NCI-H748 (cell line): ENCODE measurements around the gene SENP8.
"Not testable (repeated sequence)": the region's sequence is repeated elsewhere in the genome, so short reads cannot be mapped to it uniquely, and the experiment has no call there.

Source experiments
- DNase-seq: peaks from one replicate; lab custom pipeline; 2025; ENCODE audit not compliant: unreplicated experiment; lab: John Stamatoyannopoulos, UW

SENP8 gene

GRCh38 chr15:72118017-72118978 is at the start of gene SENP8, which contains the start of gene MYO9A:
Gene SENP8, plus strand, starts transcription at chr15:72118403. Its CDS starts 21,221 bp downstream, at chr15:72139624.
Gene MYO9A, minus strand, starts transcription at chr15:72118150. Its CDS starts 71,587 bp downstream, at chr15:72046563.
- DNase-seq, result peak; percentile 95

DNA sequence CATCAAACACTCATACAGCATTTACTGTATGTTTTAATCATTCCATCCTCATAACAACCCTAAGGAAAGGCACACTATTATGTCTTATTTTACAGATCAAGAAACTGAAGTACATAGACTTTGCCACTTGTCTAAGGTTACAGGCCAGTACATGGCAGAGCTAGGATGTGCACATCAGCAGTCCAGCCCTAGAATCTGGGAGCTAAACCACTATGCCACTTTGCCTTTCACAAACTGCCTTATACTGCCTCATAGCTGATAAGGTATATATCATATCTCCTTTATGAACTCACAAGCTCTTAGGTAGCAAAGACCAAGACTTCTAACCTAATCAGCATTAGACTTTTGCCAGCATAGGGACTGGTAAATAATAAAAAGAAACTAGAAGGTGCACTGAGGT is 49.3 kb upstream of the SENP8 start:
- no peak for DNase-seq

DNA sequence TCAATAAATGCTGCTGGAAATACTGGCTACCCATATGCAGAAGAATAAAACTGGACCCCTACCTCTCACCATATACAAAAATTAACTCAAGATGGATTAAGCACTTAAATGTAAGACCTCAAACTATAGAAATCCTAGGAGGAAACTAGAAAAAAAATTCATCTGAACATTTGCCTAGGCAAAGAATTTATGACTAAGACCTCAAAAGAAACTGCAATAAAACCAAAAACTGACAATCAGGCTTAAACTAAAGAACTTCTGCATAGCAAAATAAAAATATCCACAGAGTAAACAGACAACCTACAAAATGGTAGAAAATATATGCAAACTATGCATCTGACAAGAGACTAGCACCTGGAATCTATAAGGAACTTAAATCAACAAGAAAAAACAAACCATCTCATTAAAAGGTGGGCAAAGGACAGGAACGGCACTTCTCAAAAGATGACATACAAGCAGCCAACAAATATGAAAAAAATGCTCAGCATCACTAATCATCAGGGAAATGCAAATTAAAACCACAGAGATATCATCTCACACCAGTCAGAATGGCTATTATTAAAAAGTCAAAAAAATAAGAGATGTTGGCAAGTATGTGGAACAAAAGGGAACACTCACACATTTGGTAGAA is 47.3 kb upstream of the SENP8 start:
- DNase-seq, result no peak

- not testable (repeated sequence) for DNase-seq
Measured at GRCh38 chr15:72071448-72071825, 46.8 kb upstream of the SENP8 start.

DNA sequence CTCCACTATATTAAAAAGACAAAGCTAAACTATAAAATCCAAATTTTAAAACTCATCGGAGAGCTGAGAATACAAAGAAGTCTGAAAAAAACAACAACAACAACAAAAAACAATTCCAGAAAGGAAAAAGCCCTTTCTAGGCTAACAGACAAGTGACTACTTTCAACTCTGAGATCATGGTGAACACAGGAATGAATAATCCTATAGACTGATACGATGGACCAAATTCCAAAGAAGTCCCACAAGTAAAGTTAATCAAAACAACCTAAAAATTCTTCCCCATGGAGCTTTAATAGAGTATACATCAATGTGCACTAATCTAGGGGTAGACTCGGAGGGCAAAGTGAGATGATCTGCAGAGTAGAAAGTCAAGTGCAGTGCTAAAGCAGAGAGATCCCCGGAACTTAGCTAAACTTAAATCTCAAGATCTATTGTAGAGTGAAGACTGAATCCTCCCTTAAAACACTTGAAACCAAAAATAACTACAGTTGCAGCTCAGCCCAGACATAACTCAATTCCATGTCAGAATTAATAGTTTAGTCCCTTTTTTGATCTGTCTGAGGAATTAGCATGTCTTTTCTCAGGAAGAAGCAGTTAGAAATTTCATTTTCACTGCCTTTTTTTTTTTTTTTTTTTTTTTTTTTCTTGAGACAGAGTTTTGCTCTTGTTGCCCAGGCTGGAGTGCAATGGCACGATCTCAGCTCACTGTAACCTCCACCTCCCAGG is 43.7 kb upstream of the SENP8 start:
- DNase-seq, result no peak

DNA sequence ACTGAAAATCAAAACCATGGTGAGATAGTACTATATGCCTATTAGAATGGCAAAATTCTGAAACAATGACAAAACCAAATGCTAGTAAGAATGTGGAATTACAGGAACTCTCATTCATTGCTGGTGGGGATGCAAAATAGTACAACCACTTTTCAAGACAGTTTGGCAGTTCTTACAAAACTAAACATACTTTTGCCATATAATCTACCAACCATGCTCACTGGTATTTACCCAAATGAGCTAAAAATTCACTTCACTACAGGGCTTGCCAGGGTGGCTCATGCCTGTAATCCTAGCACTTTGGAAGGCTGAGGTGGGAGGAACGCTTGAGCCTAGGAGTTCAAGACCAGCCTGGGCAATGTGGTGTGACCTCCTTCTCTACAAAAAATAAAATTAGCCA is 40.3 kb upstream of the SENP8 start:
- no peak for DNase-seq

- no peak for DNase-seq
Measured at GRCh38 chr15:72078887-72079286, 39.3 kb upstream of the SENP8 start.

GRCh38 chr15:72082176-72082575 is 36.0 kb upstream of the SENP8 start:
- DNase-seq, result no peak

DNA sequence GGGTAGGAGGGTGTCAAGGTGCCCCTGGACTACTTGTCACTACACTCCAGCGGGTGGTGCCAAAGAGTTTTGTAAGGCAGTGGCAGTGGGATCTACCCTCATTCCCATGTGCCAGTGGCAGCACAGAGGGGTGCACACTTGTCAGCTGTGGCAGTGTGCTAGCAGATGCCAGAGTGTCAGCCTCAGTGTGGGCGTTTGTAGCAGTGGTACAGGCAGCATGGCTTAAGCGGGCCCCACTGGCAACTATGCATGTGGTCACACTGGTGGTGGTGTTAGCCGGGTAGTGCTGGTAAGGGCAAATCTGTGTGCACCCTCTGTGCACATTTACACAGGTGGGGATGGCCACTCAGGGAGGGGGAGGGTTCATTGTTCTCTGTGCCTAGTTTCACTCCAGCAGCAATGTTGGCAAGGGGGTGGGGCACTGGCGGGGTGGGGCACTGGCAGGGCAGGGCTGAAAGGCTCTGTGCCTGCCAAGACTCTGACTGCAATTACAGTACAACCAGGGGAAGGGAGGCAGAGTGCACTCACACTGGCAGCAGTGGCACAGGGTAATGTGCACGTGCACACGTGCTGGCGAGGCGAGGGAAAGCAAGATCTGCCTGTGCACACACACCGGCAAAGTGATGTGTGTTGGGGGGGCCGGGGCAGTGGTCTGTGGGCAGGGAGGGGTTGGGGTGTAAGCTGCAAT is 32.0 kb upstream of the SENP8 start:
- DNase-seq, result peak; percentile 5

- no peak for DNase-seq
Measured at GRCh38 chr15:72086920-72087648, 31.1 kb upstream of the SENP8 start.

- no peak for DNase-seq
Measured at GRCh38 chr15:72092006-72092405, 26.2 kb upstream of the SENP8 start.

- DNase-seq, result no peak
Measured at GRCh38 chr15:72092691-72093090, 25.5 kb upstream of the SENP8 start.

GRCh38 chr15:72096796-72097195 is 21.4 kb upstream of the SENP8 start:
- no peak for DNase-seq

- no peak for DNase-seq
Measured at GRCh38 chr15:72098040-72098439, 20.2 kb upstream of the SENP8 start.

DNA sequence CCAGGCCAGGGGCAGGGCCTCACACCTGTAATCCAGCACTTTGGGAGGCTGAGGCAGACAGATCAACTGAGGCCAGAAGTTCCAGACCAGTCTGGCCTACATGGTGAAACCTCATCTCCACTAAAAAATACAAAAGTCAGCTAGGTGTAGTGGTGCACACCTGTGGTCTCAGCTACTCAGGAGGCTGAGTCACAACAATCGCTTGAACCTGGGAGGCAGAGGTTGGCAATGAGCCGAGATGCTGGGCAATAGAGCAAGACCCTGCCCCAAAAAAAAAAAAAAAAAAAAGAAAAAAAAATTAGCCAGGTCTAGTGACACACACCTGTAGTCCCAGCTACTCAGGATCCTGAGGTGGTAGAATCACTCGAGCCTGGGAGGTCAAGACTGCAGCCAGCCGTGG is 19.0 kb upstream of the SENP8 start:
- DNase-seq, result no peak

- not testable (repeated sequence) for DNase-seq
Measured at GRCh38 chr15:72100551-72100950, 17.7 kb upstream of the SENP8 start.

- DNase-seq, result no peak
Measured at GRCh38 chr15:72105111-72105510, 13.1 kb upstream of the SENP8 start.

- DNase-seq, result no peak
Measured at GRCh38 chr15:72106068-72106467, 12.1 kb upstream of the SENP8 start.

GRCh38 chr15:72110355-72110754 is 7.8 kb upstream of the SENP8 start:
- DNase-seq, result no peak

- no peak for DNase-seq
Measured at GRCh38 chr15:72112116-72112515, 6.1 kb upstream of the SENP8 start.
